Pancreas (tissue), 10 donors: ENCODE data around the gene CCDC85B. TPM values are rescaled to one million over a fixed set of nuclear protein-coding genes. Genes with fewer than 3 reads are reported as not detected.

Experiments used
- ATAC-seq, 4 donors: fragments of 200-7000 bp; cut with Tn5 transposase; one replicate each; pipeline versions ENCODE4 v1.8.0 to v1.9.1; 2020; ENCODE audit warnings: mild to moderate bottlenecking in 4 of 4, moderate library complexity in 4 of 4
- DNase-seq, 6 donors: peaks; one replicate each; pipeline ENCODE4 v3.0.0-alpha.2; 2020
- FAIRE-seq: peaks from 2 replicates; lab custom pipeline; 2012; peaks lifted over from hg19 to GRCh38; lab: Jason Lieb, UNC
- H3K27ac ChIP-seq, 4 donors: fragments of 200-600 bp; sonication (generic); 1 replicate in 3 of 4; 2 replicates in 1 of 4; pipeline versions ENCODE4 v1.5.0 to v1.8.0; 2020
- H3K27me3 ChIP-seq, 4 donors: fragments of 200-600 bp; one replicate each; pipeline ENCODE4 v1.8.0; 2021
- H3K36me3 ChIP-seq, 3 donors: fragments of 200-600 bp; sonication (generic) in 1 of 3; one replicate each; pipeline versions ENCODE4 v1.5.0 to v1.8.0; 2020 to 2021
- H3K4me1 ChIP-seq, 3 donors: fragments of 200-600 bp; one replicate each; pipeline ENCODE4 v1.8.0; 2021
- H3K4me3 ChIP-seq, 4 donors: fragments of 200-600 bp; sonication (generic) in 2 of 4; one replicate each; pipeline versions ENCODE4 v1.5.0 to v1.8.0; 2020 to 2021
- H3K9me3 ChIP-seq, 4 donors: fragments of 200-600 bp; one replicate each; pipeline ENCODE4 v1.8.0; 2021
- WGBS, 2 donors: extraction: QIAGEN DNeasy Blood & Tissue Kit; methylation state at CpG; one replicate each; pipeline ENCODE4 v1.1.7; 2013; 5-methylcytosine and 5-hydroxymethylcytosine counted together
- intact Hi-C, 3 donors: fragments of 100-400 bp; cut with DNase I; formaldehyde crosslinking; loops; one replicate each; pipeline versions ENCODE4 v1.11.1 to v1.14.2; 2022
- polyA plus RNA-seq, 2 donors: library from polyadenylated mRNA; stranded (reverse); fragments of 200-250 nt; gene quantifications; one replicate each; pipeline ENCODE4 v1.2.3, GENCODE V29; 2013
- total RNA-seq, 6 donors: library from RNA; stranded (reverse); fragmentation: NEBNext Ultra II Directional in 4 of 6; extraction: Animal tissue kit (Norgen Biotek cat#: 25700) in 4 of 6; gene quantifications; one replicate each; pipeline versions ENCODE4 v1.2.1 to v1.2.4, GENCODE V29; 2021 to 2023
- TF ChIP-seq, protein P1 (sequence below), 4 donors: fragments of 200-600 bp; sonication (generic) in 3 of 4; IDR thresholded peaks; one replicate each; pipeline versions ENCODE4 v1.5.0 to v1.8.0; 2021; ENCODE audit warnings: antibody characterized with exemption in 4 of 4
- donor health status: healthy with polysubstance abuse.
- donor health status: DM: no; HTN: no; CAD: no; lungs with moderate emphysema.
- donor health status: DM: no; HTN: no; CAD: no.
- donor health status: control.
- donor health status: control.
- donor health status: Bipolar disorder and iron deficiency.
- donor health status: DM: yes; HTN: yes; CAD: no.
- donor health status: DM: no; HTN: no; CAD: no.
- donor health status: DM: no; HTN: no; CAD: no.
- donor health status: DM: yes; HTN: yes; CAD: no.

CCDC85B gene
- total and polyA plus RNA-seq, 8 donors, result 7.7 to 22.4 (median 11.3) TPM

DNA sequence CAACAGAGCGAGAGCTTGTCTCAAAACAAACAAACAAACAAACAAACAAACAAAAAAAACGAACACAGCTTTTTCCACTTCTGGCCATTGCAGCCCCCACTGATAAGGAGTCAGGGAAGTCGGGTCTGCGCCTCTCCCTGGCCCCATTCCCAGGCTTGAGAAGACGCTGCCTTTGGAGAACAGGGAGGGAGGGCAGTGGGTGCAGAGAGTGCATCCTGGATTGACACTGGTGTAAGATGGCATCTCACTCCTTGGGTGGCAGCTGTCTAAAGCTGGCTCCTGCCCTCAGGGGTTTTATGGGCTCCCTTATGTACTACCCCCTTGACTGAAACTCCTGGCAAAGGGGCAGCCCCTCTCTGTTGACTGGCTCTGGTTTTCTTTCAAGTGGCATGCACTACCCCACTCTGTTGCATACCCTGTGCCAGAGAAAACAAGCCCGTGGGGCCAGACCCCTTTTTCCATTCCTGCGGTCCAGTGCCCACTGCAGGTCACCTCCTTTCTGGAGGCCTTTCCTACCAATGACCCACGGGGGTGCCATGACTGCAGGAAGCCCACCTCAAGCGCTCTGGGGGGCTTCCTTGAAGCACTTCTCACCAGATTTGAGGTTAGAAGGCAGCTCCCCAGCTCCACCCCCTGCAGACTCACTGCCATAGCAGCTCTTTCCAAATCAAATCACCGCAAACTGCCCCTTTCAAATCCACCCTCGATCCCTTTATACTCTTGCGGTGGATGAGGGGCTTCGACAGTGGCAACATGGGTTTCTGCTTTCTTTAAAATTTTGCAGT is 41.5 kb downstream of the CCDC85B start:
- Histone ChIP-seq H3K9me3 (no peaks in the 10 kb centered on the region), H3K36me3 (no peaks in the 10 kb centered on the region), H3K4me1 (no peaks in the 10 kb centered on the region), H3K27me3 (no peaks in the 10 kb centered on the region), H3K4me3 (no peak overlapping the region), H3K27ac (no peak overlapping the region)
- intact Hi-C loops, result no loop called here
- WGBS, 2 donors, result 56 to 59% methylated on average over 13 of the region's 13 CpGs
- FAIRE-seq (no peak), ATAC-seq (no peak), DNase-seq (no peak)
- TF ChIP-seq, protein P1, sequence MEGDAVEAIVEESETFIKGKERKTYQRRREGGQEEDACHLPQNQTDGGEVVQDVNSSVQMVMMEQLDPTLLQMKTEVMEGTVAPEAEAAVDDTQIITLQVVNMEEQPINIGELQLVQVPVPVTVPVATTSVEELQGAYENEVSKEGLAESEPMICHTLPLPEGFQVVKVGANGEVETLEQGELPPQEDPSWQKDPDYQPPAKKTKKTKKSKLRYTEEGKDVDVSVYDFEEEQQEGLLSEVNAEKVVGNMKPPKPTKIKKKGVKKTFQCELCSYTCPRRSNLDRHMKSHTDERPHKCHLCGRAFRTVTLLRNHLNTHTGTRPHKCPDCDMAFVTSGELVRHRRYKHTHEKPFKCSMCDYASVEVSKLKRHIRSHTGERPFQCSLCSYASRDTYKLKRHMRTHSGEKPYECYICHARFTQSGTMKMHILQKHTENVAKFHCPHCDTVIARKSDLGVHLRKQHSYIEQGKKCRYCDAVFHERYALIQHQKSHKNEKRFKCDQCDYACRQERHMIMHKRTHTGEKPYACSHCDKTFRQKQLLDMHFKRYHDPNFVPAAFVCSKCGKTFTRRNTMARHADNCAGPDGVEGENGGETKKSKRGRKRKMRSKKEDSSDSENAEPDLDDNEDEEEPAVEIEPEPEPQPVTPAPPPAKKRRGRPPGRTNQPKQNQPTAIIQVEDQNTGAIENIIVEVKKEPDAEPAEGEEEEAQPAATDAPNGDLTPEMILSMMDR (IDR thresholded peaks at IDR 0.05), result no peak

DNA sequence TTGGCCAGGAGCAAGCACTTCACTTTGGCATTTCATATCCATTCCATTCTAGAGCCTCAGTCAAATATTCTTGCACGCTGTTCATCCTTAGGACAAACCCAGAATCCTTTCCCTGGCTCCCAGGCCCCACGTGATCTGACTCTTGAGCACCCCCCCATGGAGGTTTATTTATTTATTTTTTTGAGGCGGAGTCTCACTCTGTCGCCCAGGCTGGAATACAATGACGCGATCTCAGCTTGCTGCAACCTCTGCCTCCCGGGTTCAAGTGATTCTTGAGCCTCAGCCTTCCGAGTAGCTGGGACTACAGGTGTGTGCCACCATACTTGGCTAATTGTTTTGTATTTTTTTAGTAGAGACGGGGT is 42.1 kb downstream of the CCDC85B start:
- FAIRE-seq (no peak), DNase-seq (no peak), ATAC-seq (no peak)
- H3K4me1 ChIP-seq, result no peaks in the 10 kb centered on the region
- WGBS, 2 donors, result 32 to 42% methylated on average over 9 of the region's 9 CpGs
- TF ChIP-seq, protein P1 (IDR thresholded peaks at IDR 0.05), result no peak
- no peak overlapping the region for H3K27ac ChIP-seq
- intact Hi-C loops, result no loop called here
- H3K27me3 ChIP-seq, result no peaks in the 10 kb centered on the region
- H3K36me3 ChIP-seq, result no peaks in the 10 kb centered on the region
- H3K9me3 ChIP-seq, result no peaks in the 10 kb centered on the region
- H3K4me3 ChIP-seq, result no peak overlapping the region

GRCh38 chr11:65934014-65934413 is 43.5 kb downstream of the CCDC85B start:
- H3K4me3 ChIP-seq, result no peak overlapping the region
- H3K4me1 ChIP-seq, result no peaks in the 10 kb centered on the region
- DNase-seq, result no peak
- no peaks in the 10 kb centered on the region for H3K36me3 ChIP-seq
- ATAC-seq, result peak in 1 of 4 donors; percentile 70
- H3K27ac ChIP-seq, result no peak overlapping the region
- H3K9me3 ChIP-seq, result no peaks in the 10 kb centered on the region
- intact Hi-C loops, result no loop called here
- TF ChIP-seq, protein P1 (IDR thresholded peaks at IDR 0.05), result no peak
- 19 to 27% methylated on average over 4 of the region's 4 CpGs for WGBS, 2 donors
- FAIRE-seq, result no peak
- no peaks in the 10 kb centered on the region for H3K27me3 ChIP-seq

- no peak for DNase-seq
- FAIRE-seq, result no peak
- intact Hi-C loops, result no loop called here
- Histone ChIP-seq H3K4me3 (no peak overlapping the region), H3K27ac (no peak overlapping the region), H3K9me3 (no peaks in the 10 kb centered on the region), H3K36me3 (no peaks in the 10 kb centered on the region), H3K27me3 (no peaks in the 10 kb centered on the region), H3K4me1 (no peaks in the 10 kb centered on the region)
- WGBS, 2 donors, result 31 to 40% methylated on average over 4 of the region's 4 CpGs
- no peak for ATAC-seq
- TF ChIP-seq, protein P1 (IDR thresholded peaks at IDR 0.05), result no peak
These were observed 47.3 kb downstream of the CCDC85B start for GRCh38 chr11:65937766-65938165.

Other genes starting within 250 kb of the CCDC85B start
- 10 to 100 TPM; 29.8 to 42.2 (median 34.6) TPM for gene RELA, start 227.8 kb upstream of the CCDC85B start, total RNA-seq
- 10 to 100 TPM; 37.3 to 46.6 TPM for gene RELA, start 227.8 kb upstream of the CCDC85B start, polyA plus RNA-seq
- 10 to 100 TPM; 26.5 to 39.8 (median 35.0) TPM for gene KAT5, start 178.4 kb upstream of the CCDC85B start, total RNA-seq
- gene KAT5, start 178.4 kb upstream of the CCDC85B start, polyA plus RNA-seq, result 10 to 100 TPM; 79.6 to 99.6 TPM
- gene RNASEH2C, start 169.9 kb upstream of the CCDC85B start, total RNA-seq, result 10 to 100 TPM; 16.1 to 29.3 (median 20.4) TPM
- gene RNASEH2C, start 169.9 kb upstream of the CCDC85B start, polyA plus RNA-seq, result 10 to 100 TPM; 37.1 to 49.3 TPM
- gene AP5B1, start 109.7 kb upstream of the CCDC85B start, total RNA-seq, result 10 to 100 TPM; 10.2 to 12.7 (median 11.5) TPM
- gene AP5B1, start 109.7 kb upstream of the CCDC85B start, polyA plus RNA-seq, result 10 to 100 TPM in 1 of 2 donors, 1 to 10 TPM in 1; 4.2 to 10.4 TPM
- gene OVOL1, start 103.6 kb upstream of the CCDC85B start, total RNA-seq, result 1 to 10 TPM; 1.1 to 5.6 (median 1.8) TPM
- 1 to 10 TPM; 1.9 TPM for gene OVOL1, start 103.6 kb upstream of the CCDC85B start, polyA plus RNA-seq
- gene SNX32, start 56.7 kb upstream of the CCDC85B start, total RNA-seq, result under 1 TPM in 4 of 6 donors, not detected in 2; 0.12 to 0.75 (median 0.43) TPM
- under 1 TPM; 0.23 to 0.30 TPM for gene SNX32, start 56.7 kb upstream of the CCDC85B start, polyA plus RNA-seq
- 100 to 1,000 TPM in 4 of 6 donors, 10 to 100 TPM in 2; 87.8 to 311 (median 148) TPM for gene CFL1, start 32.5 kb upstream of the CCDC85B start, total RNA-seq
- gene CFL1, start 32.5 kb upstream of the CCDC85B start, polyA plus RNA-seq, result 100 to 1,000 TPM; 164 to 231 TPM
- 10 to 100 TPM; 12.7 to 29.5 (median 18.0) TPM for gene MUS81, start 30.2 kb upstream of the CCDC85B start, total RNA-seq
- 10 to 100 TPM; 60.7 to 62.6 TPM for gene MUS81, start 30.2 kb upstream of the CCDC85B start, polyA plus RNA-seq
- 10 to 100 TPM; 11.3 to 40.6 (median 14.9) TPM for gene EFEMP2, start 17.9 kb upstream of the CCDC85B start, total RNA-seq
- 10 to 100 TPM; 38.3 to 51.0 TPM for gene EFEMP2, start 17.9 kb upstream of the CCDC85B start, polyA plus RNA-seq
- under 1 TPM in 5 of 6 donors, not detected in 1; 0.14 to 0.72 (median 0.46) TPM for gene CTSW, start 10.8 kb upstream of the CCDC85B start, total RNA-seq
- under 1 TPM; 0.31 to 0.65 TPM for gene CTSW, start 10.8 kb upstream of the CCDC85B start, polyA plus RNA-seq
- gene FIBP, start 2.2 kb upstream of the CCDC85B start, total RNA-seq, result 10 to 100 TPM; 18.0 to 28.5 (median 22.7) TPM
- 10 to 100 TPM; 35.0 to 56.2 TPM for gene FIBP, start 2.2 kb upstream of the CCDC85B start, polyA plus RNA-seq
- gene FOSL1, start 9.7 kb downstream of the CCDC85B start, total RNA-seq, result 1 to 10 TPM in 1 of 6 donors, under 1 TPM in 5; 0.19 to 1.2 (median 0.45) TPM
- gene FOSL1, start 9.7 kb downstream of the CCDC85B start, polyA plus RNA-seq, result 1 to 10 TPM; 2.2 to 4.3 TPM
- gene C11orf68, start 28.4 kb downstream of the CCDC85B start, total RNA-seq, result 10 to 100 TPM; 10.2 to 19.4 (median 13.4) TPM
- 10 to 100 TPM; 14.3 to 20.8 TPM for gene C11orf68, start 28.4 kb downstream of the CCDC85B start, polyA plus RNA-seq
- gene DRAP1, start 28.8 kb downstream of the CCDC85B start, total RNA-seq, result 10 to 100 TPM; 20.4 to 31.7 (median 25.1) TPM
- gene DRAP1, start 28.8 kb downstream of the CCDC85B start, polyA plus RNA-seq, result 10 to 100 TPM; 58.5 to 58.8 TPM
- under 1 TPM in 1 of 6 donors, not detected in 5; 0.19 TPM for gene TSGA10IP, start 54.8 kb downstream of the CCDC85B start, total RNA-seq
- gene TSGA10IP, start 54.8 kb downstream of the CCDC85B start, polyA plus RNA-seq, result not detected
- gene SART1, start 71.1 kb downstream of the CCDC85B start, total RNA-seq, result 10 to 100 TPM; 19.2 to 28.2 (median 22.0) TPM
- gene SART1, start 71.1 kb downstream of the CCDC85B start, polyA plus RNA-seq, result 10 to 100 TPM; 73.9 to 98.5 TPM
- gene EIF1AD, start 111.5 kb downstream of the CCDC85B start, total RNA-seq, result 10 to 100 TPM in 5 of 6 donors, 1 to 10 TPM in 1; 9.5 to 16.0 (median 12.2) TPM
- 10 to 100 TPM; 11.6 to 14.0 TPM for gene EIF1AD, start 111.5 kb downstream of the CCDC85B start, polyA plus RNA-seq
- gene BANF1, start 111.8 kb downstream of the CCDC85B start, total RNA-seq, result 10 to 100 TPM; 47.5 to 99.0 (median 77.4) TPM
- gene BANF1, start 111.8 kb downstream of the CCDC85B start, polyA plus RNA-seq, result 100 to 1,000 TPM; 107 to 146 TPM
- gene CST6, start 121.3 kb downstream of the CCDC85B start, total RNA-seq, result under 1 TPM in 3 of 6 donors, not detected in 3; 0.22 to 0.94 (median 0.64) TPM
- gene CST6, start 121.3 kb downstream of the CCDC85B start, polyA plus RNA-seq, result under 1 TPM in 1 of 2 donors, not detected in 1; 0.80 TPM
- under 1 TPM in 2 of 6 donors, not detected in 4; 0.06 to 0.41 TPM for gene CATSPER1, start 135.8 kb downstream of the CCDC85B start, total RNA-seq
- gene CATSPER1, start 135.8 kb downstream of the CCDC85B start, polyA plus RNA-seq, result under 1 TPM; 0.27 to 0.38 TPM
- gene GAL3ST3, start 158.5 kb downstream of the CCDC85B start, total RNA-seq, result under 1 TPM in 5 of 6 donors, not detected in 1; 0.20 to 0.83 (median 0.43) TPM
- 1 to 10 TPM in 1 of 2 donors, under 1 TPM in 1; 0.27 to 1.8 TPM for gene GAL3ST3, start 158.5 kb downstream of the CCDC85B start, polyA plus RNA-seq
- 100 to 1,000 TPM in 1 of 6 donors, 10 to 100 TPM in 5; 64.4 to 118 (median 83.3) TPM for gene SF3B2, start 161.7 kb downstream of the CCDC85B start, total RNA-seq
- 10 to 100 TPM; 75.8 to 99.0 TPM for gene SF3B2, start 161.7 kb downstream of the CCDC85B start, polyA plus RNA-seq
- gene PACS1, start 179.6 kb downstream of the CCDC85B start, total RNA-seq, result 10 to 100 TPM; 19.6 to 61.0 (median 28.8) TPM
- 10 to 100 TPM; 16.9 to 27.1 TPM for gene PACS1, start 179.6 kb downstream of the CCDC85B start, polyA plus RNA-seq